Measurements from ENCODE around the gene ZFYVE9. TPM values are rescaled to one million over a fixed set of nuclear protein-coding genes. Genes with fewer than 3 reads are reported as not detected.

The ZFYVE9 gene
- total RNA-seq, 1 experiment from 2014 or later, result 19.6 TPM

GRCh38 chr1:52345252-52345651, 203.4 kb downstream of the ZFYVE9 start (continued):
- no peak for TF ChIP-seq ZBTB43 (CRISPR knock-in tag; IDR thresholded peaks at IDR 0.05)
- TF ChIP-seq MLX (CRISPR knock-in tag; IDR thresholded peaks at IDR 0.05), result no peak
- no peak for TF ChIP-seq USF1 (CRISPR knock-in tag; IDR thresholded peaks at IDR 0.05)

DNA sequence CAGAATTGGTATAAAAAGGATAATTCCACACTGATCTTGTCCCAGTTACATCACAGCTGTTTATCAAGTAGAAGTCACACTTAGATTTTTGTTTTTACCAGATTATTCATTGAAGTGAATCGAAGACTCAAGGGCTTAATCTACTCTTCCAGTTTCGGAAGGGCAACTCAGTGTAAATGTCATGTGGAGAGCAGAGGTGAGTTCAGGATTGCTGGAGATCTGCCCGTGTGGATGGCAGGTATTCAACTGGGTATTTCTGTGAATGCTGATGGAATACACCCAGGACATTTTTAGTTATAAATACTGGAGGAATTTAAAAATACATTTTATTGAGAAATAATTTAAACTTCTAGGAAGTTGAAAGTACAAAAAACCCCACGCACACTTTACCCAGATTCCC, 204.8 kb downstream of the ZFYVE9 start:
- TF ChIP-seq, protein P1, sequence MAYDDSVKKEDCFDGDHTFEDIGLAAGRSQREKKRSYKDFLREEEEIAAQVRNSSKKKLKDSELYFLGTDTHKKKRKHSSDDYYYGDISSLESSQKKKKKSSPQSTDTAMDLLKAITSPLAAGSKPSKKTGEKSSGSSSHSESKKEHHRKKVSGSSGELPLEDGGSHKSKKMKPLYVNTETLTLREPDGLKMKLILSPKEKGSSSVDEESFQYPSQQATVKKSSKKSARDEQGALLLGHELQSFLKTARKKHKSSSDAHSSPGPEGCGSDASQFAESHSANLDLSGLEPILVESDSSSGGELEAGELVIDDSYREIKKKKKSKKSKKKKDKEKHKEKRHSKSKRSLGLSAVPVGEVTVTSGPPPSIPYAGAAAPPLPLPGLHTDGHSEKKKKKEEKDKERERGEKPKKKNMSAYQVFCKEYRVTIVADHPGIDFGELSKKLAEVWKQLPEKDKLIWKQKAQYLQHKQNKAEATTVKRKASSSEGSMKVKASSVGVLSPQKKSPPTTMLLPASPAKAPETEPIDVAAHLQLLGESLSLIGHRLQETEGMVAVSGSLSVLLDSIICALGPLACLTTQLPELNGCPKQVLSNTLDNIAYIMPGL (CRISPR knock-in tag; IDR thresholded peaks at IDR 0.05), result no peak
- TF ChIP-seq ZBTB43 (CRISPR knock-in tag; IDR thresholded peaks at IDR 0.05), result no peak
- no peak for TF ChIP-seq TEAD1 (CRISPR knock-in tag; IDR thresholded peaks at IDR 0.05)
- TF ChIP-seq AR (CRISPR knock-in tag; IDR thresholded peaks at IDR 0.05), result no peak
- no peak for TF ChIP-seq ZNF121 (CRISPR knock-in tag; IDR thresholded peaks at IDR 0.05)
- Mint-ChIP-seq H3K27me3 (ENCODE audit: low read depth) (no peaks in the 10 kb centered on the region), H3K4me3 (no peak overlapping the region), H3K27ac (no peak overlapping the region), H3K4me1 (peaks cover 16% of the 10 kb centered on the region), H3K9me3 (no peaks in the 10 kb centered on the region), H3K36me3 (peaks cover 4% of the 10 kb centered on the region)
- CTCF ChIA-PET, result no interaction called here
- DNase-seq (ENCODE audit: low spot score), result no peak
- POLR2A ChIA-PET, result no interaction called here
- no peak for ATAC-seq

GRCh38 chr1:52348704-52349300, 206.9 kb downstream of the ZFYVE9 start:
- ATAC-seq (peak; percentile 86), DNase-seq (ENCODE audit: low spot score) (peak; percentile 67)
- CTCF ChIA-PET, result interaction anchor here (0.5 to 1.9 kb wide), 34 partner anchors 11 to 452 kb away, joined by 3 to 34 read pairs (median 4); partner anchors contain the start of genes BTF3L4, CC2D1B, KTI12 and ORC1
- TF ChIP-seq, protein P2, sequence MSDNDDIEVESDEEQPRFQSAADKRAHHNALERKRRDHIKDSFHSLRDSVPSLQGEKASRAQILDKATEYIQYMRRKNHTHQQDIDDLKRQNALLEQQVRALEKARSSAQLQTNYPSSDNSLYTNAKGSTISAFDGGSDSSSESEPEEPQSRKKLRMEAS (CRISPR knock-in tag; IDR thresholded peaks at IDR 0.05), result 0 out of 2 replicates have a peak, but pooled peaks have one; percentile 28
- TF ChIP-seq ZBTB21 (CRISPR knock-in tag; IDR thresholded peaks at IDR 0.05; ENCODE audit: borderline replicate concordance), result no peak
- POLR2A ChIA-PET, result interaction anchor here (0.6 to 0.7 kb wide), 3 partner anchors 209 to 442 kb away, joined by 4 to 10 read pairs (median 5); no protein-coding TSS in a partner anchor
- H3K27ac Mint-ChIP-seq, result peak overlapping the region; percentile 80; the same call in 1 of the 2 replicates
- peaks cover 16% of the 10 kb centered on the region for H3K4me1 Mint-ChIP-seq
- no peak overlapping the region for H3K4me3 Mint-ChIP-seq
- peaks cover 18% of the 10 kb centered on the region for H3K36me3 Mint-ChIP-seq
- H3K9me3 Mint-ChIP-seq, result no peaks in the 10 kb centered on the region
- no peaks in the 10 kb centered on the region for H3K27me3 Mint-ChIP-seq (ENCODE audit: low read depth)

DNA sequence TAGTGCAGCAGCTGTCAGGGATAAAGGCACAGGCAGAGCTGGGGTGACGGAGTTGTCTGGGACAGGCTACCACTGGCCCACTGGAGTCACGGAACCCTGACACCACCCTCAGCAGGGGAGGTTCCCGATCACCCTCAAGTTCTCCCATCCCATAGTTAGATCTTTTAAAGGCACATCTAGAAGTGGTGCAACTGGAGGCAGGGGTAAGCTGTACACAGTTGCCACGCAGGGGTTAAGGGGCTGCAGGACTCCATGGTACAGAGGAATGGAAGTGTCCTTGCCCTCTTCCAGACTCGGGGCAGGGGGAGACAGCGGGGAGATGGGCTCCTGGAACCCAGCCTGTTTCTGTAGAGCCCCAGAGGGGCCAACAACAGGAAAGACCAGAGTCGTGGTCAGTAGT, 210.8 kb downstream of the ZFYVE9 start:
- ChIA-PET CTCF (no interaction called here), POLR2A (no interaction called here)
- Mint-ChIP-seq H3K36me3 (peaks cover 50% of the 10 kb centered on the region), H3K27me3 (ENCODE audit: low read depth) (no peaks in the 10 kb centered on the region), H3K4me1 (peaks cover 16% of the 10 kb centered on the region), H3K9me3 (no peaks in the 10 kb centered on the region), H3K27ac (peak overlapping the region; percentile 56; the same call in 1 of the 2 replicates), H3K4me3 (no peak overlapping the region)
- no peak for DNase-seq (ENCODE audit: low spot score)
- ATAC-seq, result no peak
- TF ChIP-seq FOXK1 (CRISPR knock-in tag; IDR thresholded peaks at IDR 0.05) (no peak), KAT7 (CRISPR knock-in tag; IDR thresholded peaks at IDR 0.05; ENCODE audit: borderline replicate concordance) (no peak), GRHL2 (CRISPR knock-in tag; IDR thresholded peaks at IDR 0.05; ENCODE audit: insufficient replicate concordance, severe bottlenecking) (no peak), NFATC4 (CRISPR knock-in tag; IDR thresholded peaks at IDR 0.05) (no peak), HMGA2 (CRISPR knock-in tag; IDR thresholded peaks at IDR 0.05) (no peak), RELA (CRISPR knock-in tag; IDR thresholded peaks at IDR 0.05; ENCODE audit: borderline replicate concordance) (no peak)
- TF ChIP-seq, protein P3, sequence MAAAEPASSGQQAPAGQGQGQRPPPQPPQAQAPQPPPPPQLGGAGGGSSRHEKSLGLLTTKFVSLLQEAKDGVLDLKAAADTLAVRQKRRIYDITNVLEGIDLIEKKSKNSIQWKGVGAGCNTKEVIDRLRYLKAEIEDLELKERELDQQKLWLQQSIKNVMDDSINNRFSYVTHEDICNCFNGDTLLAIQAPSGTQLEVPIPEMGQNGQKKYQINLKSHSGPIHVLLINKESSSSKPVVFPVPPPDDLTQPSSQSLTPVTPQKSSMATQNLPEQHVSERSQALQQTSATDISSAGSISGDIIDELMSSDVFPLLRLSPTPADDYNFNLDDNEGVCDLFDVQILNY (CRISPR knock-in tag; IDR thresholded peaks at IDR 0.05), result no peak

Data from WTC11 (cell line).